GM23248 (cell line): ENCODE results near the gene STRAP.
"Not testable (repeated sequence)": the region's sequence is repeated elsewhere in the genome, so short reads cannot be mapped to it uniquely, and the experiment has no call there.

Source experiments
- EZH2 ChIP-seq: fragments of 200-600 bp; sonication (generic); IDR thresholded peaks from 2 replicates; pipeline ENCODE4 v1.6.1; 2018; ENCODE audit warnings: antibody characterized with exemption, mild to moderate bottlenecking; ENCODE audit not compliant: insufficient read depth, poor library complexity, severe bottlenecking
- EZH2phosphoT487 ChIP-seq: fragments of 200-600 bp; sonication (generic); IDR thresholded peaks from 2 replicates; pipeline ENCODE4 v1.6.1; 2018; ENCODE audit warnings: antibody characterized with exemption, moderate library complexity, mild to moderate bottlenecking, low read depth; ENCODE audit not compliant: insufficient read depth

- not testable (repeated sequence) for TF ChIP-seq EZH2, EZH2phosphoT487
Measured at GRCh38 chr12:15874556-15875145, 7.5 kb upstream of the STRAP start.
